Neuronal stem cell (in vitro differentiated cells): ENCODE data around the gene BMF.
A peak's percentile ranks its signal among the peaks of the same experiment; 100 is the strongest.

Experiments
- DNase-seq: peaks from one replicate; pipeline ENCODE4 v3.0.0-alpha.2; 2013; ENCODE audit warnings: low spot score
- H2AFZ ChIP-seq: one replicate; pipeline ENCODE4 v1.6.1; 2013; ENCODE audit warnings: mild to moderate bottlenecking, low read length, inconsistent platforms
- H2AK5ac ChIP-seq: 2 replicates; pipeline ENCODE4 v1.6.1; 2013; ENCODE audit warnings: low read depth, mild to moderate bottlenecking, inconsistent platforms, low read length, moderate library complexity, mixed read lengths
- H2BK120ac ChIP-seq: 2 replicates; pipeline ENCODE4 v1.6.1; 2013; ENCODE audit warnings: low read depth, mild to moderate bottlenecking, inconsistent platforms, low read length, moderate library complexity, mixed read lengths
- H2BK12ac ChIP-seq: one replicate; pipeline ENCODE4 v1.6.1; 2013; ENCODE audit warnings: low read length, inconsistent platforms
- H2BK15ac ChIP-seq: 2 replicates; pipeline ENCODE4 v1.6.1; 2013; ENCODE audit warnings: mild to moderate bottlenecking, low read length, inconsistent platforms, mixed read lengths
- H2BK5ac ChIP-seq: one replicate; pipeline ENCODE4 v1.6.1; 2013; ENCODE audit warnings: inconsistent platforms, mild to moderate bottlenecking, low read length, moderate library complexity
- H3K14ac ChIP-seq: one replicate; pipeline ENCODE4 v1.6.1; 2013; ENCODE audit warnings: low read length, inconsistent platforms
- H3K18ac ChIP-seq: 2 replicates; pipeline ENCODE4 v1.6.1; 2013; ENCODE audit warnings: low read length, inconsistent platforms
- H3K23ac ChIP-seq: 2 replicates; pipeline ENCODE4 v1.6.1; 2013; ENCODE audit warnings: low read depth, mild to moderate bottlenecking, mixed read lengths, low read length, inconsistent platforms; ENCODE audit not compliant: poor library complexity
- H3K27ac ChIP-seq: replicated peaks from 3 replicates; pipeline ENCODE4 v1.5.1; 2013; ENCODE audit warnings: low read length, inconsistent platforms
- H3K27me3 ChIP-seq, 3 experiments: 2 replicates each; pipeline ENCODE4 v1.6.1; 2013; ENCODE audit warnings: low read length in 3 of 3, mild to moderate bottlenecking in 2 of 3, inconsistent platforms in 1 of 3, low read depth in 1 of 3, mixed read lengths in 1 of 3, moderate library complexity in 1 of 3; ENCODE audit not compliant: control insufficient read depth in 3 of 3, insufficient read depth in 3 of 3
- H3K36me3 ChIP-seq, 2 donors: replicated peaks in 1 of 2; 2 replicates each; pipeline ENCODE4 v1.6.1; 2013; ENCODE audit warnings: low read length in 2 of 2; ENCODE audit not compliant: control insufficient read depth in 2 of 2, insufficient read depth in 2 of 2
- H3K4ac ChIP-seq: 2 replicates; pipeline ENCODE4 v1.6.1; 2013; ENCODE audit warnings: inconsistent platforms, mild to moderate bottlenecking, low read length, moderate library complexity
- H3K4me1 ChIP-seq, 2 donors: 1 replicate in 1 of 2; 2 replicates in 1 of 2; pipeline ENCODE4 v1.6.1; 2013; ENCODE audit warnings: low read length in 2 of 2, low read depth in 1 of 2; ENCODE audit not compliant: control insufficient read depth in 2 of 2, insufficient read depth in 1 of 2
- H3K4me2 ChIP-seq: one replicate; pipeline ENCODE4 v1.6.1; 2013; ENCODE audit warnings: mild to moderate bottlenecking, low read length, inconsistent platforms; ENCODE audit not compliant: insufficient read depth, poor library complexity, severe bottlenecking
- H3K4me3 ChIP-seq, 2 donors: 2 replicates each; pipeline ENCODE4 v1.5.1; 2013; ENCODE audit warnings: low read length in 2 of 2, mild to moderate bottlenecking in 2 of 2, inconsistent platforms in 1 of 2, moderate library complexity in 1 of 2
- H3K79me1 ChIP-seq: one replicate; pipeline ENCODE4 v1.6.1; 2013; ENCODE audit warnings: low read depth, mild to moderate bottlenecking, inconsistent platforms, low read length, moderate library complexity
- H3K9ac ChIP-seq: one replicate; pipeline ENCODE4 v1.6.1; 2013; ENCODE audit warnings: mild to moderate bottlenecking, low read depth, low read length, inconsistent platforms; ENCODE audit not compliant: poor library complexity
- H3K9me3 ChIP-seq, 2 donors: replicated peaks in 1 of 2; 2 replicates each; pipeline versions ENCODE3 to v1.6.1; 2013; ENCODE audit warnings: low read length in 2 of 2, mild to moderate bottlenecking in 2 of 2, inconsistent platforms in 1 of 2, low read depth in 1 of 2, mixed read lengths in 1 of 2, moderate library complexity in 1 of 2; ENCODE audit not compliant: control insufficient read depth in 2 of 2, insufficient read depth in 1 of 2
- H4K8ac ChIP-seq: one replicate; pipeline ENCODE4 v1.6.1; 2013; ENCODE audit warnings: low read depth, mild to moderate bottlenecking, inconsistent platforms, low read length, moderate library complexity
- H4K91ac ChIP-seq: one replicate; pipeline ENCODE4 v1.6.1; 2013; ENCODE audit warnings: low read length, low read depth, mild to moderate bottlenecking, inconsistent platforms; ENCODE audit not compliant: poor library complexity
- WGBS, 2 donors: extraction: QIAGEN DNeasy Blood & Tissue Kit; methylation state at CpG; one replicate each; pipeline ENCODE4 v1.1.7; 2013; ENCODE audit warnings: missing lambda C conversion rate in 2 of 2, mixed read lengths in 1 of 2; ENCODE audit not compliant: insufficient read length in 2 of 2, insufficient replicate concordance in 1 of 2; ENCODE audit errors: extremely low coverage in 2 of 2; 5-methylcytosine and 5-hydroxymethylcytosine counted together

The BMF gene

DNA sequence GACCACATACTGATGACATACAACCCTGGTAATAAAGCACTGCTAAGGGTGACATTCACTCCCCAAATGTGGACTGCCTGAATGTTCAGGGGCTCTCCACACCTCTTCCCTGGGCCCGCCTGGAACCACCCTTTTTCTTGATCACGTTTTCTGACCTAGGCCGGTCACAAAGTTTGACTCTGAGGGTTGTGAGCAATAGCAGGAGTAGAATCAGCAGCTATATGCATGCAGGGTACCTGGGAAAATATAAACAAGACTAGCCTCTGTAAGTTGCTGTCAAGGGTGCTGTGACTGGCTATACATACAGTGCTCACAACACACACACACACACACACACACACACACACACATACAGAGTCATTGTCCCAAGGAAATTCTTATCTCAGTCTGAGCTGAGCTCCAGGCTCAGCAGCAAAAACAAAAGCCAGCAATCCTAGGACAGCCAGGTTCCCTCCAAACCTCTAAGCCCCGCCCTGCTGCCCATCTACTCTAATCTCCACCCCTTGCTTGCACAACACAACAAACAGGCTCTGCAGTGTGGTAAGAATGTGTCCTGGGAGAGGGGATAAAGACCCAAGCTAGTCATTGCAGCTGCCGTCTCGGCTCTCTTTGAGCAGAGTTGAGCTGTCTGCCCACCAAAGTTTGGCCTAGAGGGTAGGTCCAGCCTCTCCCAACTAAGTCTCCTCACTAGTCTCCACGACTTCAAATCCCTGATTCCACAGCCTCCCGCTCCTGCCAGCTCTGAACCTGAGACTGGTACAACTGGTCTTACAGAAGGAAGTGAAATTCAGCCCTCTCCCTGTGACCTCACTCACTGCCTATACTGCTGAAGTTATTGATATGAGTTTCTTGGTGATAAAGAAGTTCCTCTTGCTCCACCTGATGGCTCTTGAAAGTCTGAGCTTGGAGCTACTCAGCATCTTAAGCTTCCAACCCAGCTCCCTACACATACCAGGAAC, 2.2 kb downstream of the BMF start:
- H4K91ac ChIP-seq: no peak overlapping the region
- peak overlapping the region; percentile 40 for H2BK5ac ChIP-seq
- H3K4me2 ChIP-seq: no peak overlapping the region
- H3K27ac ChIP-seq: no peak overlapping the region
- H3K36me3 ChIP-seq: peaks cover 2 to 8% of the 10 kb centered on the region in 2 donors
- H3K18ac ChIP-seq: peak overlapping the region; percentile 51
- no peak overlapping the region for H3K9ac ChIP-seq
- H3K9me3 ChIP-seq: no peaks in the 10 kb centered on the region
- H3K79me1 ChIP-seq: no peaks in the 10 kb centered on the region
- H2BK15ac ChIP-seq: peak overlapping the region; percentile 56
- H2AFZ ChIP-seq: peak overlapping the region; percentile 3
- peaks cover 0 to 9% (median 0%) of the 10 kb centered on the region in 3 experiments for H3K27me3 ChIP-seq
- H3K4me1 ChIP-seq: peaks cover 36 to 56% of the 10 kb centered on the region in 2 donors
- no peak overlapping the region for H3K23ac ChIP-seq
- no peak overlapping the region for H3K14ac ChIP-seq
- H2BK120ac ChIP-seq: no peak overlapping the region
- H4K8ac ChIP-seq: no peak overlapping the region
- H2AK5ac ChIP-seq: peak overlapping the region; percentile 43
- no peak overlapping the region for H2BK12ac ChIP-seq
- no peak overlapping the region for H3K4ac ChIP-seq
- H3K4me3 ChIP-seq: no peak overlapping the region
- no peak for DNase-seq
- no CpG with 5 or more reads among the region's 8 CpGs for WGBS, 2 donors

DNA sequence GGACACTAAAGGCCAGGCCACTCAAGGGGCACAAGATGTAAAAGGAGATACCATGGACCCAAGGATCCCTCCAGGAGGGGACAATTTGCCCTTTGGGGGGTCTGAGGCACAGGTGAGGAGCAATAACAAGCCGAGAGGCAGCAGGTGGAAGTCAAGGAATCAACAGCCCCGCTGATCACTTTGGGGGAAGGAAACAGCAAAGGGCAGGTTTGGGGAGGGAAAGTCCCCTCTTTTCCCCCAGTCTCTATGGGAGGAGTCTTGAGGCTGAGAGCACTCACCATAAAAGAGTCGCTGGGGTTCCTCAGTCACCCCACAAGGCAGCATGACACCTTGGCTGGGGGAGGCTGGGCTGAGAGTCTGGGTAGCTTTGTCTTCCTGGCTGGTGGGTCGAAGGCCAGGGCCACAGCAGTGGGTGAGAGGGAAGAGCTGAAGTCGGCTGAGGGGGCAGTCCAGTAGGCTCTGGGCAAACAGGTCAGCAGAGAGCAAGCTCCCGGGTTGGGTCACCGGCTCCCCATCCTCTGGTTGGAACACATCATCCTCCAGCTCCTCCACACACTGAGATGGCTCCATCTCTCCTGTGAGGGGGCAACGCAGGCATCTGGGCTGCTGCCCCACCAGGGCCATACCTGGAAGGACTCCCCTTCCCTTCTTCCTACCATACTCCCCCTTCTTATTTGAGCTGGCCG, 3.0 kb downstream of the BMF start:
- Histone ChIP-seq H3K27ac (no peak overlapping the region), H3K36me3 (peaks cover 2 to 8% of the 10 kb centered on the region in 2 donors), H4K91ac (no peak overlapping the region), H3K4ac (no peak overlapping the region), H3K14ac (no peak overlapping the region), H2BK15ac (peak overlapping the region; percentile 56), H3K4me3 (no peak overlapping the region), H3K4me1 (peaks cover 30 to 51% of the 10 kb centered on the region in 2 donors), H2BK120ac (no peak overlapping the region), H3K18ac (peak overlapping the region; percentile 51), H2AK5ac (peak overlapping the region; percentile 43), H4K8ac (no peak overlapping the region), H3K4me2 (no peak overlapping the region), H2BK5ac (peak overlapping the region; percentile 40), H3K9me3 (no peaks in the 10 kb centered on the region), H3K79me1 (no peaks in the 10 kb centered on the region), H2BK12ac (no peak overlapping the region), H2AFZ (no peak overlapping the region), H3K27me3 (peaks cover 0 to 9% (median 0%) of the 10 kb centered on the region in 3 experiments), H3K23ac (no peak overlapping the region), H3K9ac (no peak overlapping the region)
- DNase-seq: no peak
- WGBS, 2 donors: no CpG with 5 or more reads among the region's 9 CpGs

DNA sequence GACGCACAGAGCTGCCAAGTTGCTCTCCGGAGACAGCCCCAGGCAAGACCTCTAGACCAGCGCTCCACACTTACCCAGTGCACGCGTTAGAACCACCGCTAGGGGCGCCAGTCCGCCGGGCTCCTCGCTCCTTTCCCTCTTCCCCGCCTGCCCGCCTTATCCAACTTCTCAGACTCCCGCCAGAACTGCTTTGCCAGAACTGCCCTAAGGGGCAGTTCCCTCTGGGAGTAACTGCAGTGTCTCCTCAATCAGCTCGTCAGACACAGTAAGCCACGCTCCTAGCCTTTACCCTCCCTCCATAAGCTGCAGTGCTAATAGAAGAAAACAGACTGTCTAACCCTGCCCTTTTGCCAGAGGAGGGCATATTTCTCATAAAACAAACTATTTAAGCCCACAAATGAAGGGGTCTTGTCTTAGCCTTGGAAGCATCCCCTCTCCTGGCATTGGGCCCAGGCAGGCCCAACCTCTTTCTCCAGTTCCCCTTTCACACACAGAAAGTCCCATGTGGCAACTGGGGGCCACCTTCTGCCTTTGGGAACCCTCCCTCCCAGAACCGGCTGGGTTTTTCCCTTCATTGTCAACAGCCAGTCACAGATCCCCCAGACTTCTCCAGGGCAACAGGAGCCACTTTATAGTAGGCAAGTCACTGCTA, 3.7 kb downstream of the BMF start:
- H2AFZ ChIP-seq: peak overlapping the region; percentile 72
- no peak overlapping the region for H3K4ac ChIP-seq
- no peak overlapping the region for H3K14ac ChIP-seq
- no peak overlapping the region for H3K4me3 ChIP-seq
- no peak overlapping the region for H2BK120ac ChIP-seq
- peak overlapping the region; percentile 43 for H2AK5ac ChIP-seq
- no peak for DNase-seq
- no peaks in the 10 kb centered on the region for H3K79me1 ChIP-seq
- H2BK12ac ChIP-seq: no peak overlapping the region
- H3K9ac ChIP-seq: no peak overlapping the region
- H2BK15ac ChIP-seq: no peak overlapping the region
- no peak overlapping the region for H3K4me2 ChIP-seq
- H2BK5ac ChIP-seq: peak overlapping the region; percentile 40
- H3K18ac ChIP-seq: peak overlapping the region; percentile 15
- peaks cover 0 to 9% (median 0%) of the 10 kb centered on the region in 3 experiments for H3K27me3 ChIP-seq
- H3K23ac ChIP-seq: no peak overlapping the region
- no peak overlapping the region for H4K8ac ChIP-seq
- H3K36me3 ChIP-seq: peaks cover 2 to 8% of the 10 kb centered on the region in 2 donors
- H3K4me1 ChIP-seq: peaks cover 28 to 52% of the 10 kb centered on the region in 2 donors
- no peak overlapping the region for H3K27ac ChIP-seq
- no CpG with 5 or more reads among the region's 16 CpGs for WGBS, 2 donors
- H3K9me3 ChIP-seq: no peaks in the 10 kb centered on the region
- no peak overlapping the region for H4K91ac ChIP-seq
